ENCODE results near the gene COX20.

The COX20 gene

DNA sequence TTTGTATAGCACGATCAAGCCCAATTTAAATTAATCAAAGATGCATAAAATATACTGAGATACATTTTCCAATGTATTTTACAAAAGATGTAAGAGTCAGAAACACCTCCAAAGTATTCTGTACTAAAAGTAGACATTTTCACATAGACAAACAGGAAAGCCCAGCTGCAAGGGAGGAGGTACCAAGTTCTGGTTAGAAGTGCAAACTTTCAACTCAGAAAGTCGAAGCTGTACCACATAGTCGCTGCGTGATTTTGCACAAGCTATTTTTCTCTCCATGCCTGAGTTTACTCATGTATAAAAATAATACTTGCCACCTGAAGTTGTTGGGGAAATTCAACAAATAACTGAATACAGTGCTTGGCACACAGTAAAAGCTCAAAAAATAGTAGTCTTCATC lies 34.5 kb downstream of the COX20 start:
- DNase-seq (ENCODE audit: low spot score) (no peak), FAIRE-seq (no peak)

- DNase-seq (ENCODE audit: low spot score) = no peak
Observed at GRCh38 chr1:244874974-244875579, 39.6 kb downstream of the COX20 start.

GRCh38 chr1:244876228-244876910 lies 40.9 kb downstream of the COX20 start:
- no peak for FAIRE-seq

More at GRCh38 chr1:244874974-244875579, 39.6 kb downstream of the COX20 start:
- no peak for FAIRE-seq

GRCh38 chr1:244878681-244879080 lies 43.2 kb downstream of the COX20 start:
- DNase-seq (ENCODE audit: low spot score) = no peak
- no peak for FAIRE-seq

More at GRCh38 chr1:244876228-244876910, 40.9 kb downstream of the COX20 start:
- no peak for DNase-seq (ENCODE audit: low spot score)

DNA sequence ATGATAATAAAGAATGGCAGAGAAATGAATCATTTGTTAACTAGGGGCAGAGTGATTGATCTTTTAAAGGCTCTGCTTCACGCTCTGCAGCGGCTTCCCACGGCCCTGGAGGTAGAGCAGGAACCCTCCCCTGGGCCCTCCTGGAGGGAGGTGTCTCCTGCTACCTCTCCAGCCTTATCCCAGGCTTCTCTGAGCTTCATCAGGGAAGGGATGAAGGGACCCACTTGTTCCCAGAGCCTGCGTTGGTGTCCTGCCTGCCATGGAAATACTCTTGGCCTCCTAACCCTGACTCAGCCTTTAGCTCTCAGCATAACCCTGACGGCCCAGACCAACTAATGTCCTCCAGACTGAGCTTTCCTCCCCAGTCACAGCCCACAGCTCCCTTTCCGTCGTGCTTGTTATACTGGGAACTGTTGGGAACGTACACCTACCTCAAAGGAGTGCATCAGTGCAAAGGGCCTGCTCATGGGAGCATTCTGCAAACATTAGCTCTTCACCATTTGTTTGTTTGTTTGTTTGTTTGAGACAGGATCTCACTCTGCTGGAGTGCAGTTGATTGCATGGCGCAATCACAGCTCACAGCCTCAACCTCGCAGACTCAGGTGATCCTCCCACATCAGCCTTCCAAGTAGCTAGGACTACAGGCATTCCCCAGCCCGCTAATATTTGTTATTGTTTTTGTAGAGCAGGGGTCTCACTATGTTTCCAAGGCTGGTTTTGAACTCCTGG lies 46.3 kb downstream of the COX20 start:
- no peak for FAIRE-seq
- DNase-seq (ENCODE audit: low spot score) = no peak

- FAIRE-seq = no peak
Observed at GRCh38 chr1:244887281-244887680, 51.8 kb downstream of the COX20 start.

GRCh38 chr1:244893836-244894235 lies 58.4 kb downstream of the COX20 start:
- FAIRE-seq (no peak), DNase-seq (ENCODE audit: low spot score) (no peak)

More at GRCh38 chr1:244887281-244887680, 51.8 kb downstream of the COX20 start:
- no peak for DNase-seq (ENCODE audit: low spot score)
